MM.1S (cell line): ENCODE results near the gene DEPP1.

ENCODE experiments used
- DNase-seq: peaks from one replicate; pipeline ENCODE4 v3.0.0-alpha.2; 2015
- H2AFZ ChIP-seq: fragments of 300-600 bp; sonication (generic); 2 replicates; pipeline ENCODE4 v1.6.0; 2016; ENCODE audit warnings: antibody characterized with exemption, low read length
- H3F3A ChIP-seq: fragments of 300-600 bp; sonication (generic); 2 replicates; pipeline ENCODE4 v1.6.1; 2016; ENCODE audit warnings: mild to moderate bottlenecking, antibody characterized with exemption, low read length, moderate library complexity, mixed read lengths; ENCODE audit not compliant: insufficient read depth
- H3K27ac ChIP-seq: fragments of 300-600 bp; sonication (generic); 2 replicates; pipeline ENCODE4 v1.5.1; 2016; ENCODE audit warnings: mild to moderate bottlenecking, low read length
- H3K27me3 ChIP-seq: fragments of 300-600 bp; sonication (generic); replicated peaks from 2 replicates; pipeline ENCODE4 v1.6.0; 2016; ENCODE audit warnings: low read length; ENCODE audit not compliant: insufficient read depth
- H3K36me3 ChIP-seq: fragments of 300-600 bp; sonication (generic); replicated peaks from 2 replicates; pipeline ENCODE4 v1.6.1; 2016; ENCODE audit warnings: mild to moderate bottlenecking, low read length, mixed read lengths; ENCODE audit not compliant: insufficient read depth
- H3K4me1 ChIP-seq: fragments of 300-600 bp; sonication (generic); 2 replicates; pipeline ENCODE4 v1.6.1; 2016; ENCODE audit warnings: low read length, mixed read lengths
- H3K4me2 ChIP-seq: fragments of 300-600 bp; sonication (generic); 2 replicates; pipeline ENCODE4 v1.6.0; 2016; ENCODE audit warnings: low read depth, low read length
- H3K4me3 ChIP-seq: fragments of 300-600 bp; sonication (generic); 2 replicates; pipeline ENCODE4 v1.5.1; 2016; ENCODE audit warnings: low read length, mixed read lengths
- H3K79me2 ChIP-seq: fragments of 300-600 bp; sonication (generic); 2 replicates; pipeline ENCODE4 v1.6.1; 2016; ENCODE audit warnings: mixed run types, low read length, mixed read lengths
- H3K9ac ChIP-seq: fragments of 300-600 bp; sonication (generic); 2 replicates; pipeline ENCODE4 v1.6.1; 2016; ENCODE audit warnings: low read length, mixed read lengths
- H3K9me2 ChIP-seq: fragments of 300-600 bp; sonication (generic); replicated peaks from 2 replicates; pipeline ENCODE4 v1.6.1; 2016; ENCODE audit warnings: mild to moderate bottlenecking, low read length, mixed read lengths; ENCODE audit not compliant: insufficient read depth
- H3K9me3 ChIP-seq: fragments of 300-600 bp; sonication (generic); replicated peaks from 2 replicates; pipeline ENCODE4 v1.6.1; 2016; ENCODE audit warnings: mild to moderate bottlenecking, low read length, mixed read lengths; ENCODE audit not compliant: insufficient read depth
- H4K20me1 ChIP-seq: fragments of 300-600 bp; sonication (generic); 2 replicates; pipeline ENCODE4 v1.6.1; 2016; ENCODE audit warnings: mild to moderate bottlenecking, low read length, moderate library complexity, mixed read lengths; ENCODE audit not compliant: insufficient read depth
- EZH2 ChIP-seq: fragments of 300-600 bp; sonication (generic); optimal IDR thresholded peaks from 2 replicates; pipeline ENCODE3; 2017; ENCODE audit warnings: low read depth, mild to moderate bottlenecking, antibody characterized with exemption, low read length, mixed read lengths
- EZH2phosphoT487 ChIP-seq: fragments of 300-600 bp; sonication (generic); IDR thresholded peaks from 2 replicates; pipeline ENCODE4 v1.6.1; 2018; ENCODE audit warnings: antibody characterized with exemption, low read length
- TF ChIP-seq, protein P1 (sequence below): fragments of 300-600 bp; sonication (generic); IDR thresholded peaks from 2 replicates; pipeline ENCODE4 v1.5.1; 2016; ENCODE audit warnings: antibody characterized with exemption, low read length, mixed read lengths

The DEPP1 gene

GRCh38 chr10:44947371-44948152 lies 31.0 kb downstream of the DEPP1 start:
- no peaks in the 10 kb centered on the region for H3K79me2 ChIP-seq
- H3K4me1 ChIP-seq, result 0 out of 2 replicates have a peak, but pooled peaks cover 5% of the 10 kb centered on the region
- H3K27me3 ChIP-seq, result no peaks in the 10 kb centered on the region
- no peak for TF ChIP-seq EZH2
- TF ChIP-seq, protein P1, sequence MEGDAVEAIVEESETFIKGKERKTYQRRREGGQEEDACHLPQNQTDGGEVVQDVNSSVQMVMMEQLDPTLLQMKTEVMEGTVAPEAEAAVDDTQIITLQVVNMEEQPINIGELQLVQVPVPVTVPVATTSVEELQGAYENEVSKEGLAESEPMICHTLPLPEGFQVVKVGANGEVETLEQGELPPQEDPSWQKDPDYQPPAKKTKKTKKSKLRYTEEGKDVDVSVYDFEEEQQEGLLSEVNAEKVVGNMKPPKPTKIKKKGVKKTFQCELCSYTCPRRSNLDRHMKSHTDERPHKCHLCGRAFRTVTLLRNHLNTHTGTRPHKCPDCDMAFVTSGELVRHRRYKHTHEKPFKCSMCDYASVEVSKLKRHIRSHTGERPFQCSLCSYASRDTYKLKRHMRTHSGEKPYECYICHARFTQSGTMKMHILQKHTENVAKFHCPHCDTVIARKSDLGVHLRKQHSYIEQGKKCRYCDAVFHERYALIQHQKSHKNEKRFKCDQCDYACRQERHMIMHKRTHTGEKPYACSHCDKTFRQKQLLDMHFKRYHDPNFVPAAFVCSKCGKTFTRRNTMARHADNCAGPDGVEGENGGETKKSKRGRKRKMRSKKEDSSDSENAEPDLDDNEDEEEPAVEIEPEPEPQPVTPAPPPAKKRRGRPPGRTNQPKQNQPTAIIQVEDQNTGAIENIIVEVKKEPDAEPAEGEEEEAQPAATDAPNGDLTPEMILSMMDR, result no peak
- no peak for TF ChIP-seq EZH2phosphoT487
- H3K9me2 ChIP-seq, result no peaks in the 10 kb centered on the region
- H3K27ac ChIP-seq, result no peak overlapping the region
- H3K9me3 ChIP-seq, result no peaks in the 10 kb centered on the region
- H2AFZ ChIP-seq, result no peak overlapping the region
- no peak overlapping the region for H3K4me2 ChIP-seq
- H3K4me3 ChIP-seq, result no peak overlapping the region
- no peaks in the 10 kb centered on the region for H4K20me1 ChIP-seq
- H3F3A ChIP-seq, result peaks cover 9% of the 10 kb centered on the region
- H3K36me3 ChIP-seq, result no peaks in the 10 kb centered on the region
- DNase-seq, result no peak
- H3K9ac ChIP-seq, result no peak overlapping the region

- Histone ChIP-seq H3K27me3 (no peaks in the 10 kb centered on the region), H3K9me2 (no peaks in the 10 kb centered on the region), H3K36me3 (no peaks in the 10 kb centered on the region), H4K20me1 (no peaks in the 10 kb centered on the region), H3K4me3 (no peak overlapping the region), H3K9ac (no peak overlapping the region), H3K4me1 (0 out of 2 replicates have a peak, but pooled peaks cover 5% of the 10 kb centered on the region), H3K79me2 (no peaks in the 10 kb centered on the region), H3F3A (peaks cover 9% of the 10 kb centered on the region), H2AFZ (no peak overlapping the region), H3K27ac (no peak overlapping the region), H3K4me2 (no peak overlapping the region), H3K9me3 (no peaks in the 10 kb centered on the region)
- TF ChIP-seq, protein P1, result no peak
- TF ChIP-seq EZH2phosphoT487 (no peak), EZH2 (no peak)
- no peak for DNase-seq
Observed at GRCh38 chr10:44946205-44946604, 32.4 kb downstream of the DEPP1 start.

GRCh38 chr10:44944354-44944753 lies 34.3 kb downstream of the DEPP1 start:
- H3K4me1 ChIP-seq, result 0 out of 2 replicates have a peak, but pooled peaks cover 5% of the 10 kb centered on the region
- H2AFZ ChIP-seq, result no peak overlapping the region
- no peak overlapping the region for H3K9ac ChIP-seq
- H4K20me1 ChIP-seq, result no peaks in the 10 kb centered on the region
- H3F3A ChIP-seq, result peaks cover 9% of the 10 kb centered on the region
- no peak for TF ChIP-seq EZH2
- no peak for TF ChIP-seq EZH2phosphoT487
- TF ChIP-seq, protein P1, result no peak
- no peaks in the 10 kb centered on the region for H3K36me3 ChIP-seq
- peak; percentile 26 for DNase-seq
- H3K27me3 ChIP-seq, result no peaks in the 10 kb centered on the region
- H3K4me2 ChIP-seq, result no peak overlapping the region
- no peaks in the 10 kb centered on the region for H3K9me3 ChIP-seq
- H3K9me2 ChIP-seq, result no peaks in the 10 kb centered on the region
- no peak overlapping the region for H3K27ac ChIP-seq
- no peaks in the 10 kb centered on the region for H3K79me2 ChIP-seq
- H3K4me3 ChIP-seq, result no peak overlapping the region
